H9 (cell line): ENCODE data around the gene SIGLEC1. TPM values are rescaled to one million over a fixed set of nuclear protein-coding genes. Genes with fewer than 3 reads are reported as not detected.
A peak's percentile ranks its signal among the peaks of the same experiment; 100 is the strongest.

Source experiments
- DNase-seq: peaks from one replicate; pipeline ENCODE4 v3.0.0-alpha.2; 2017
- H2AFZ ChIP-seq: one replicate; pipeline ENCODE4 v1.6.1; 2013; ENCODE audit warnings: mild to moderate bottlenecking, low read length, control low read depth, moderate library complexity
- H2AK5ac ChIP-seq: 2 replicates; pipeline ENCODE4 v1.6.1; 2013; ENCODE audit warnings: low read length, control low read depth, mixed read lengths; ENCODE audit not compliant: insufficient read length
- H2BK120ac ChIP-seq: one replicate; pipeline ENCODE4 v1.6.1; 2013; ENCODE audit warnings: low read depth, mild to moderate bottlenecking, low read length, control low read depth, inconsistent platforms; ENCODE audit not compliant: poor library complexity, severe bottlenecking
- H2BK12ac ChIP-seq: 2 replicates; pipeline ENCODE4 v1.6.1; 2013; ENCODE audit warnings: low read length, control low read depth, mixed read lengths, low read depth; ENCODE audit not compliant: insufficient read length
- H2BK15ac ChIP-seq: 2 replicates; pipeline ENCODE4 v1.6.1; 2013; ENCODE audit warnings: low read depth, low read length, control low read depth
- H2BK20ac ChIP-seq: one replicate; pipeline ENCODE4 v1.6.1; 2013; ENCODE audit warnings: low read depth, mild to moderate bottlenecking, low read length, control low read depth, inconsistent platforms; ENCODE audit not compliant: poor library complexity, severe bottlenecking
- H2BK5ac ChIP-seq: 2 replicates; pipeline ENCODE4 v1.6.1; 2013; ENCODE audit warnings: low read length, control low read depth, mixed read lengths; ENCODE audit not compliant: insufficient read length
- H3K14ac ChIP-seq: 2 replicates; pipeline ENCODE4 v1.6.1; 2013; ENCODE audit warnings: low read length, control low read depth; ENCODE audit not compliant: insufficient read depth
- H3K18ac ChIP-seq: 2 replicates; pipeline ENCODE4 v1.6.1; 2013; ENCODE audit warnings: low read depth, mild to moderate bottlenecking, mixed read lengths, low read length, control low read depth; ENCODE audit not compliant: insufficient read length
- H3K23ac ChIP-seq: 2 replicates; pipeline ENCODE4 v1.6.1; 2013; ENCODE audit warnings: low read length, control low read depth, mixed read lengths, low read depth; ENCODE audit not compliant: insufficient read length
- H3K23me2 ChIP-seq: 2 replicates; pipeline ENCODE4 v1.6.1; 2013; ENCODE audit warnings: low read depth, mild to moderate bottlenecking, mixed read lengths, low read length, control low read depth; ENCODE audit not compliant: insufficient read length, poor library complexity, severe bottlenecking
- H3K27ac ChIP-seq: 2 replicates; pipeline ENCODE4 v1.5.1; 2013; ENCODE audit warnings: low read length, control low read depth, mixed read lengths, low read depth; ENCODE audit not compliant: insufficient read length
- H3K27me3 ChIP-seq: 2 replicates; pipeline ENCODE4 v1.6.1; 2013; ENCODE audit warnings: low read length, control low read depth, inconsistent platforms; ENCODE audit not compliant: insufficient read depth
- H3K4ac ChIP-seq: 2 replicates; pipeline ENCODE4 v1.6.1; 2013; ENCODE audit warnings: low read depth, mild to moderate bottlenecking, control low read depth, inconsistent platforms, low read length, moderate library complexity
- H3K4me1 ChIP-seq: 2 replicates; pipeline ENCODE4 v1.6.1; 2013; ENCODE audit warnings: low read length, control low read depth, inconsistent platforms; ENCODE audit not compliant: insufficient read depth
- H3K4me2 ChIP-seq: 2 replicates; pipeline ENCODE4 v1.6.1; 2013; ENCODE audit warnings: low read length, control low read depth, mixed read lengths; ENCODE audit not compliant: insufficient read length, insufficient read depth
- H3K56ac ChIP-seq: 2 replicates; pipeline ENCODE4 v1.6.1; 2013; ENCODE audit warnings: low read depth, mild to moderate bottlenecking, mixed read lengths, low read length, control low read depth; ENCODE audit not compliant: insufficient read length
- H3K79me1 ChIP-seq: 2 replicates; pipeline ENCODE4 v1.6.1; 2013; ENCODE audit warnings: low read depth, mild to moderate bottlenecking, moderate library complexity, low read length, control low read depth, inconsistent platforms; ENCODE audit not compliant: insufficient read depth, poor library complexity, severe bottlenecking
- H3K79me2 ChIP-seq: 2 replicates; pipeline ENCODE4 v1.6.1; 2013; ENCODE audit warnings: low read length, control low read depth, inconsistent platforms; ENCODE audit not compliant: insufficient read depth
- H3K9ac ChIP-seq: 2 replicates; pipeline ENCODE4 v1.6.1; 2013; ENCODE audit warnings: low read length, control low read depth, mixed read lengths; ENCODE audit not compliant: insufficient read length; ENCODE audit errors: extremely low read depth
- H3K9me3 ChIP-seq: one replicate; pipeline ENCODE4 v1.6.1; 2013; ENCODE audit warnings: low read depth, low read length, inconsistent platforms; ENCODE audit not compliant: control insufficient read depth
- H3T11ph ChIP-seq: one replicate; pipeline ENCODE4 v1.6.1; 2013; ENCODE audit warnings: mild to moderate bottlenecking, low read length, control low read depth, inconsistent platforms
- H4K20me1 ChIP-seq: one replicate; pipeline ENCODE4 v1.6.1; 2013; ENCODE audit not compliant: control insufficient read depth, insufficient read length, insufficient read depth
- H4K5ac ChIP-seq: 2 replicates; pipeline ENCODE4 v1.6.1; 2013; ENCODE audit warnings: low read depth, mild to moderate bottlenecking, mixed read lengths, low read length, control low read depth; ENCODE audit not compliant: insufficient read length
- H4K8ac ChIP-seq: replicated peaks from 2 replicates; pipeline ENCODE4 v1.6.1; 2013; ENCODE audit warnings: low read length, control low read depth, mixed read lengths, low read depth; ENCODE audit not compliant: insufficient read length
- H4K91ac ChIP-seq: 2 replicates; pipeline ENCODE4 v1.6.1; 2013; ENCODE audit warnings: low read depth, mild to moderate bottlenecking, moderate library complexity, mixed read lengths, low read length, control low read depth; ENCODE audit not compliant: insufficient read length
- H3K27ac Mint-ChIP-seq, 3 experiments: 2 replicates in 2 of 3; 3 replicates in 1 of 3; pipeline ENCODE4 v1.8.0; 2020 to 2021; ENCODE audit warnings: mixed read lengths in 3 of 3, mild to moderate bottlenecking in 1 of 3, moderate library complexity in 1 of 3
- H3K27me3 Mint-ChIP-seq: 2 replicates; pipeline ENCODE4 v1.8.0; 2021; ENCODE audit warnings: low read depth, mild to moderate bottlenecking, moderate library complexity, mixed read lengths
- H3K36me3 Mint-ChIP-seq, 3 experiments: 2 replicates in 2 of 3; 3 replicates in 1 of 3; pipeline ENCODE4 v1.8.0; 2020 to 2021; ENCODE audit warnings: low read depth in 3 of 3, mixed read lengths in 3 of 3; ENCODE audit not compliant: insufficient read depth in 1 of 3
- H3K4me1 Mint-ChIP-seq, 2 experiments: 2 replicates each; pipeline ENCODE4 v1.8.0; 2020; ENCODE audit warnings: mixed read lengths in 2 of 2
- H3K4me3 Mint-ChIP-seq, 2 experiments: 2 replicates in 1 of 2; 3 replicates in 1 of 2; pipeline ENCODE4 v1.8.0; 2020 to 2021; ENCODE audit warnings: mild to moderate bottlenecking in 2 of 2, mixed read lengths in 2 of 2, moderate library complexity in 1 of 2
- H3K9me3 Mint-ChIP-seq, 2 experiments: 2 replicates in 1 of 2; 3 replicates in 1 of 2; pipeline ENCODE4 v1.8.0; 2020; ENCODE audit warnings: mild to moderate bottlenecking in 2 of 2, mixed read lengths in 2 of 2, moderate library complexity in 1 of 2
- WGBS: extraction: QIAGEN DNeasy Blood & Tissue Kit; methylation state at CpG from one replicate; pipeline ENCODE4 v1.1.7; 2013; ENCODE audit warnings: missing lambda C conversion rate, low lambda C conversion rate, mixed read lengths; ENCODE audit not compliant: insufficient read length; ENCODE audit errors: extremely low coverage; 5-methylcytosine and 5-hydroxymethylcytosine counted together
- total RNA-seq: library from RNA; stranded (reverse); gene quantifications from 2 replicates; pipeline ENCODE4 v1.2.1, GENCODE V29; 2021
- TF ChIP-seq, protein P1 (sequence below): fragments of 200-600 bp; sonication (generic); conservative IDR thresholded peaks from 3 replicates; pipeline ENCODE4 v1.8.0; 2021; ENCODE audit warnings: antibody characterized with exemption, mild to moderate bottlenecking

Gene SIGLEC1
- total RNA-seq, 1 experiment from 2014 or later, result not detected

DNA sequence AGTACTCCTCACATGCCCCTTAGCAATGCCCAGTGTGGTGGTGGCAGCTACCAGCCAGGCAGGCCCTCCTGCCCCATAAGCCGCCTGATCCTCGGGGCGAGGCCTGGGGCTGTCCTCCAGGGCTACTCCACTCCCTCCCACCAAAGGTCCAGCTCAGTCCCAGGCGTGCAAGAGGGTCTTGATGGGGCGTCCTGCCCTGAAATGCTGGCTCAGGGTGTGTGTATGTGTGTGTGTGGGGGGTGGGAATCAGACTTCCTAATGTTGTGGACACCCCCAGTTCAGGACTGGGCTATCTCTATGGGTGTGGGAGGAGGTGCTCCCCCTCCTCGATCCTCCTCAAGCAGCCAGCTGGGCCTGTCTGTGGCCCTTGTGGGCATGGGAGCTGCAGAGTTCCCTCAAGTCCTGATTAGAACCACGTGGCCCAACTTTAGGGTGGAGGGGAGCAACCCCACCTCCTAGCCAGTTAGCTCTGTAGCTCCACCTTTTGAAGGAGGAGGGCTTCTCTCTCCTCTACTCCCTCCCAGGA lies 27.6 kb upstream of the SIGLEC1 start:
- no CpG with 5 or more reads among the region's 7 CpGs for WGBS
- no peak overlapping the region for H3K9ac ChIP-seq

More for the DNA sequence above, 27.6 kb upstream of the SIGLEC1 start:
- Histone ChIP-seq H3K18ac (no peak overlapping the region), H2BK15ac (no peak overlapping the region), H3K79me1 (no peaks in the 10 kb centered on the region), H3K14ac (no peak overlapping the region; the same call in 1 of the 2 replicates), H3K56ac (no peak overlapping the region), H3K4me2 (no peak overlapping the region), H3K23ac (no peak overlapping the region), H4K20me1 (no peaks in the 10 kb centered on the region), H3T11ph (no peak overlapping the region), H3K23me2 (peaks cover 4% of the 10 kb centered on the region), H4K91ac (no peak overlapping the region), H2BK20ac (no peak overlapping the region), H2BK5ac (no peak overlapping the region), H4K5ac (no peak overlapping the region), H3K4me1 (peaks cover 3% of the 10 kb centered on the region; the same call in 1 of the 2 replicates), H3K4ac (no peak overlapping the region), H4K8ac (no peak overlapping the region), H3K27me3 (no peaks in the 10 kb centered on the region), H2AK5ac (no peak overlapping the region), H2BK12ac (no peak overlapping the region), H3K79me2 (no peaks in the 10 kb centered on the region), H2AFZ (no peak overlapping the region), H3K27ac (no peak overlapping the region), H3K9me3 (no peaks in the 10 kb centered on the region), H2BK120ac (no peak overlapping the region)
- Mint-ChIP-seq H3K4me1 (peaks cover 14 to 33% of the 10 kb centered on the region in 2 experiments), H3K9me3 (no peaks in the 10 kb centered on the region), H3K27ac (peak overlapping the region in 1 of 3 experiments; percentile 93; a peak in 2 of 7 replicates), H3K36me3 (no peaks in the 10 kb centered on the region), H3K4me3 (no peak overlapping the region), H3K27me3 (peaks cover 11% of the 10 kb centered on the region)
- DNase-seq, result peak; percentile 29
- TF ChIP-seq, protein P1, sequence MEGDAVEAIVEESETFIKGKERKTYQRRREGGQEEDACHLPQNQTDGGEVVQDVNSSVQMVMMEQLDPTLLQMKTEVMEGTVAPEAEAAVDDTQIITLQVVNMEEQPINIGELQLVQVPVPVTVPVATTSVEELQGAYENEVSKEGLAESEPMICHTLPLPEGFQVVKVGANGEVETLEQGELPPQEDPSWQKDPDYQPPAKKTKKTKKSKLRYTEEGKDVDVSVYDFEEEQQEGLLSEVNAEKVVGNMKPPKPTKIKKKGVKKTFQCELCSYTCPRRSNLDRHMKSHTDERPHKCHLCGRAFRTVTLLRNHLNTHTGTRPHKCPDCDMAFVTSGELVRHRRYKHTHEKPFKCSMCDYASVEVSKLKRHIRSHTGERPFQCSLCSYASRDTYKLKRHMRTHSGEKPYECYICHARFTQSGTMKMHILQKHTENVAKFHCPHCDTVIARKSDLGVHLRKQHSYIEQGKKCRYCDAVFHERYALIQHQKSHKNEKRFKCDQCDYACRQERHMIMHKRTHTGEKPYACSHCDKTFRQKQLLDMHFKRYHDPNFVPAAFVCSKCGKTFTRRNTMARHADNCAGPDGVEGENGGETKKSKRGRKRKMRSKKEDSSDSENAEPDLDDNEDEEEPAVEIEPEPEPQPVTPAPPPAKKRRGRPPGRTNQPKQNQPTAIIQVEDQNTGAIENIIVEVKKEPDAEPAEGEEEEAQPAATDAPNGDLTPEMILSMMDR, result no peak
